ENCODE data around the gene ABCC1. TPM values are rescaled to one million over a fixed set of nuclear protein-coding genes. Genes with fewer than 3 reads are reported as not detected.

Gene ABCC1
- total RNA-seq, 2 experiments from 2014 or later: 64.5 to 67.6 TPM

- ChIA-PET CTCF (no interaction called here), POLR2A (no interaction called here)
- Mint-ChIP-seq H3K4me1 (ENCODE audit: low read depth) (no peaks in the 10 kb centered on the region), H3K27ac (no peak overlapping the region), H3K4me3 (no peak overlapping the region), H3K9me3 (peaks cover 9% of the 10 kb centered on the region), H3K36me3 (ENCODE audit: low read depth) (no peaks in the 10 kb centered on the region), H3K27me3 (peaks cover 2% of the 10 kb centered on the region)
- DNase-seq (no peak), ATAC-seq (no peak)
- TF ChIP-seq CTCF (IDR thresholded peaks at IDR 0.05): no peak
- intact Hi-C loops (cut with micrococcal nuclease): no loop called here
These were observed 214.2 kb downstream of the ABCC1 start for GRCh38 chr16:16163571-16163970.

GRCh38 chr16:16164243-16164642 is 214.8 kb downstream of the ABCC1 start:
- peaks cover 2% of the 10 kb centered on the region for H3K27me3 Mint-ChIP-seq
- intact Hi-C loops (cut with micrococcal nuclease): no loop called here
- POLR2A ChIA-PET: no interaction called here

GRCh38 chr16:16166085-16166484 is 216.7 kb downstream of the ABCC1 start:
- intact Hi-C loops (cut with micrococcal nuclease): no loop called here
- Mint-ChIP-seq H3K27me3 (peaks cover 2% of the 10 kb centered on the region), H3K27ac (no peak overlapping the region), H3K9me3 (no peaks in the 10 kb centered on the region), H3K4me1 (ENCODE audit: low read depth) (no peaks in the 10 kb centered on the region), H3K4me3 (no peak overlapping the region), H3K36me3 (ENCODE audit: low read depth) (no peaks in the 10 kb centered on the region)
- DNase-seq (no peak), ATAC-seq (no peak)
- CTCF ChIA-PET: no interaction called here
- POLR2A ChIA-PET: no interaction called here
- TF ChIP-seq CTCF (IDR thresholded peaks at IDR 0.05): no peak

More at GRCh38 chr16:16164243-16164642, 214.8 kb downstream of the ABCC1 start:
- H3K4me1 Mint-ChIP-seq (ENCODE audit: low read depth): no peaks in the 10 kb centered on the region
- ATAC-seq (no peak), DNase-seq (no peak)
- CTCF ChIA-PET: no interaction called here
- H3K9me3 Mint-ChIP-seq: peaks cover 3% of the 10 kb centered on the region
- no peak for TF ChIP-seq CTCF (IDR thresholded peaks at IDR 0.05)
- H3K27ac Mint-ChIP-seq: no peak overlapping the region
- no peaks in the 10 kb centered on the region for H3K36me3 Mint-ChIP-seq (ENCODE audit: low read depth)
- no peak overlapping the region for H3K4me3 Mint-ChIP-seq

- CTCF ChIA-PET: interaction anchor here (0.8 kb wide), 1 partner anchor 12 kb away, joined by 4 read pairs; no protein-coding TSS in a partner anchor
- POLR2A ChIA-PET: no interaction called here
These were observed 217.5 kb downstream of the ABCC1 start for GRCh38 chr16:16166949-16167348.

GRCh38 chr16:16167927-16168326 is 218.5 kb downstream of the ABCC1 start:
- H3K4me3 Mint-ChIP-seq: no peak overlapping the region
- intact Hi-C loops (cut with micrococcal nuclease): no loop called here
- ATAC-seq: no peak
- H3K9me3 Mint-ChIP-seq: no peaks in the 10 kb centered on the region
- H3K4me1 Mint-ChIP-seq (ENCODE audit: low read depth): no peaks in the 10 kb centered on the region
- no peak for TF ChIP-seq CTCF (IDR thresholded peaks at IDR 0.05)
- ChIA-PET CTCF (no interaction called here), POLR2A (no interaction called here)
- peaks cover 2% of the 10 kb centered on the region for H3K27me3 Mint-ChIP-seq
- H3K36me3 Mint-ChIP-seq (ENCODE audit: low read depth): no peaks in the 10 kb centered on the region
- no peak overlapping the region for H3K27ac Mint-ChIP-seq
- no peak for DNase-seq

More at GRCh38 chr16:16166949-16167348, 217.5 kb downstream of the ABCC1 start:
- TF ChIP-seq CTCF (IDR thresholded peaks at IDR 0.05): no peak
- no peak overlapping the region for H3K4me3 Mint-ChIP-seq
- H3K9me3 Mint-ChIP-seq: no peaks in the 10 kb centered on the region
- H3K36me3 Mint-ChIP-seq (ENCODE audit: low read depth): no peaks in the 10 kb centered on the region
- intact Hi-C loops (cut with micrococcal nuclease): no loop called here
- peaks cover 2% of the 10 kb centered on the region for H3K27me3 Mint-ChIP-seq
- no peaks in the 10 kb centered on the region for H3K4me1 Mint-ChIP-seq (ENCODE audit: low read depth)
- ATAC-seq (no peak), DNase-seq (no peak)
- H3K27ac Mint-ChIP-seq: no peak overlapping the region

Measured in activated CD8-positive, alpha-beta T cell treated with anti-CD3 and anti-CD28 coated beads for 36 hours (primary cell).